H1 (cell line): ENCODE results near the gene VOPP1. TPM values are rescaled to one million over a fixed set of nuclear protein-coding genes. Genes with fewer than 3 reads are reported as not detected.

ENCODE experiments used
- CTCF ChIA-PET: fragments of 300-600 bp; sonication (Branson Sonifier 250); formaldehyde crosslinking; loops from one replicate; lab custom pipeline; 2021; ENCODE audit not compliant: partially characterized antibody; lab: Charles Lee
- POLR2A ChIA-PET: fragments of 300-600 bp; sonication (Branson Sonifier 250); formaldehyde crosslinking; loops from one replicate; lab custom pipeline; 2021; ENCODE audit warnings: inconsistent platforms; ENCODE audit not compliant: partially characterized antibody; lab: Charles Lee
- DNase-seq, 2 experiments: peaks; one replicate each; pipeline versions ENCODE4 v3.0.0 to v3.0.0-alpha.2; 2010 to 2022; ENCODE audit warnings: low spot score in 2 of 2, low read depth in 1 of 2, mixed read lengths in 1 of 2
- FAIRE-seq: peaks from 2 replicates; lab custom pipeline; 2011; peaks lifted over from hg19 to GRCh38; lab: Jason Lieb, UNC
- H2AFZ ChIP-seq: 2 replicates; pipeline ENCODE4 v1.8.1; 2012; ENCODE audit warnings: low read length, inconsistent platforms
- H2AK5ac ChIP-seq: 2 replicates; pipeline ENCODE4 v1.6.1; 2013; ENCODE audit warnings: low read depth, low read length
- H2BK120ac ChIP-seq: replicated peaks from 2 replicates; pipeline ENCODE3; 2013; ENCODE audit warnings: low read depth, low read length, inconsistent platforms
- H2BK12ac ChIP-seq: 2 replicates; pipeline ENCODE4 v1.6.1; 2013; ENCODE audit warnings: low read depth, low read length
- H2BK15ac ChIP-seq: 2 replicates; pipeline ENCODE4 v1.6.1; 2013; ENCODE audit warnings: low read length
- H2BK20ac ChIP-seq: 2 replicates; pipeline ENCODE4 v1.6.1; 2013; ENCODE audit warnings: low read length
- H2BK5ac ChIP-seq: 2 replicates; pipeline ENCODE4 v1.6.1; 2013; ENCODE audit warnings: low read depth, low read length
- H3K14ac ChIP-seq: 2 replicates; pipeline ENCODE4 v1.6.1; 2013; ENCODE audit warnings: inconsistent platforms; ENCODE audit not compliant: insufficient read length
- H3K18ac ChIP-seq: 2 replicates; pipeline ENCODE4 v1.6.1; 2013; ENCODE audit warnings: low read length; ENCODE audit errors: extremely low read depth
- H3K23ac ChIP-seq: 2 replicates; pipeline ENCODE4 v1.6.1; 2013; ENCODE audit warnings: inconsistent platforms; ENCODE audit not compliant: insufficient read length
- H3K23me2 ChIP-seq: 2 replicates; pipeline ENCODE4 v1.6.1; 2013; ENCODE audit warnings: low read depth, low read length
- H3K27ac ChIP-seq: 2 replicates; pipeline ENCODE4 v1.6.1; 2011; ENCODE audit warnings: low read depth, low read length, inconsistent platforms
- H3K27me3 ChIP-seq, 4 experiments: replicated peaks in 1 of 4; 1 replicate in 1 of 4; 2 replicates in 3 of 4; pipeline versions ENCODE4 v1.6.1 to v1.8.1; 2011 to 2013; ENCODE audit warnings: low read length in 3 of 4, mild to moderate bottlenecking in 3 of 4, inconsistent platforms in 2 of 4, mixed read lengths in 2 of 4, moderate library complexity in 1 of 4; ENCODE audit not compliant: control insufficient read depth in 3 of 4, insufficient read depth in 3 of 4; ENCODE audit errors: extremely low read depth in 1 of 4
- H3K36me3 ChIP-seq, 4 experiments: 2 replicates each; pipeline versions ENCODE4 v1.6.1 to v1.8.1; 2011 to 2013; ENCODE audit warnings: mild to moderate bottlenecking in 4 of 4, low read length in 3 of 4, moderate library complexity in 2 of 4, control low read depth in 1 of 4, inconsistent platforms in 1 of 4; ENCODE audit not compliant: insufficient read depth in 4 of 4, control insufficient read depth in 2 of 4
- H3K4ac ChIP-seq: replicated peaks from 2 replicates; pipeline ENCODE3; 2013; ENCODE audit warnings: low read length, low read depth, mixed read lengths, inconsistent platforms; ENCODE audit not compliant: insufficient read length
- H3K4me1 ChIP-seq, 4 experiments: replicated peaks in 1 of 4; 1 replicate in 1 of 4; 2 replicates in 3 of 4; pipeline versions ENCODE4 v1.6.1 to v1.8.1; 2011 to 2013; ENCODE audit warnings: low read length in 3 of 4, inconsistent platforms in 2 of 4, mixed read lengths in 1 of 4; ENCODE audit not compliant: insufficient read depth in 4 of 4, control insufficient read depth in 3 of 4
- H3K4me2 ChIP-seq, 2 experiments: 2 replicates each; pipeline versions ENCODE4 v1.6.1 to v1.8.1; 2011 to 2013; ENCODE audit warnings: low read depth in 2 of 2, low read length in 2 of 2, control low read depth in 1 of 2, inconsistent platforms in 1 of 2, mild to moderate bottlenecking in 1 of 2; ENCODE audit not compliant: insufficient read depth in 1 of 2
- H3K4me3 ChIP-seq, 4 experiments: fragments of 200-600, 300-600 bp in 1 of 4; sonication (generic), shearing (Covaris generic), sonication (Bioruptor Twin) in 1 of 4; 2 replicates each; pipeline versions ENCODE4 v1.5.1 to v1.8.1; 2011 to 2016; ENCODE audit warnings: low read length in 4 of 4, low read depth in 3 of 4, control low read depth in 2 of 4, inconsistent platforms in 2 of 4, mild to moderate bottlenecking in 2 of 4, mixed read lengths in 1 of 4, moderate library complexity in 1 of 4; ENCODE audit not compliant: insufficient read depth in 2 of 4; ENCODE audit errors: extremely low read depth in 1 of 4
- H3K56ac ChIP-seq: replicated peaks from 2 replicates; pipeline ENCODE3; 2013; ENCODE audit warnings: low read depth, mild to moderate bottlenecking, mixed read lengths, low read length, inconsistent platforms; ENCODE audit not compliant: insufficient read length
- H3K79me1 ChIP-seq: 2 replicates; pipeline ENCODE4 v1.6.1; 2013; ENCODE audit warnings: low read depth, low read length, control low read depth
- H3K79me2 ChIP-seq, 2 experiments: 2 replicates each; pipeline versions ENCODE4 v1.6.1 to v1.8.1; 2012 to 2013; ENCODE audit warnings: low read length in 2 of 2, mild to moderate bottlenecking in 2 of 2, inconsistent platforms in 1 of 2; ENCODE audit not compliant: insufficient read depth in 2 of 2, control insufficient read depth in 1 of 2
- H3K9ac ChIP-seq, 4 experiments: replicated peaks in 1 of 4; 1 replicate in 1 of 4; 2 replicates in 3 of 4; pipeline versions ENCODE4 v1.6.1 to v1.8.1; 2011 to 2013; ENCODE audit warnings: low read depth in 3 of 4, low read length in 3 of 4, control low read depth in 2 of 4, mild to moderate bottlenecking in 2 of 4, moderate library complexity in 2 of 4, inconsistent platforms in 1 of 4; ENCODE audit errors: extremely low read depth in 1 of 4
- H3K9me3 ChIP-seq, 2 experiments: 2 replicates each; pipeline versions ENCODE4 v1.6.1 to v1.8.1; 2012 to 2013; ENCODE audit warnings: mild to moderate bottlenecking in 2 of 2, moderate library complexity in 2 of 2, control low read depth in 1 of 2, inconsistent platforms in 1 of 2, low read depth in 1 of 2, low read length in 1 of 2, mixed read lengths in 1 of 2; ENCODE audit not compliant: insufficient read depth in 2 of 2
- H4K20me1 ChIP-seq, 2 experiments: replicated peaks in 1 of 2; 2 replicates each; pipeline versions ENCODE3 to v1.8.1; 2011 to 2013; ENCODE audit warnings: inconsistent platforms in 2 of 2, low read length in 2 of 2, mild to moderate bottlenecking in 1 of 2; ENCODE audit not compliant: insufficient read depth in 2 of 2, control insufficient read depth in 1 of 2
- H4K5ac ChIP-seq: 2 replicates; pipeline ENCODE4 v1.6.1; 2013; ENCODE audit warnings: low read length, low read depth, mixed read lengths, inconsistent platforms; ENCODE audit not compliant: insufficient read length
- H4K8ac ChIP-seq: 2 replicates; pipeline ENCODE4 v1.8.0; 2013; ENCODE audit warnings: mild to moderate bottlenecking, moderate library complexity, low read length, inconsistent platforms; ENCODE audit not compliant: insufficient read depth; ENCODE audit errors: extremely low read depth
- H4K91ac ChIP-seq: replicated peaks from 2 replicates; pipeline ENCODE3; 2013; ENCODE audit warnings: low read length, mixed read lengths, inconsistent platforms; ENCODE audit not compliant: insufficient read length
- SIRT6 ChIP-seq: IDR thresholded peaks from one replicate; pipeline ENCODE4 v1.7.1; 2012; ENCODE audit warnings: low read length, inconsistent platforms
- SUZ12 ChIP-seq: fragments of 200-600 bp; sonication (generic); IDR thresholded peaks from 2 replicates; pipeline ENCODE4 v1.6.1; 2012; ENCODE audit warnings: mild to moderate bottlenecking, inconsistent platforms, low read length, moderate library complexity, mixed read lengths
- ZNF274 ChIP-seq: IDR thresholded peaks from 2 replicates; pipeline ENCODE4 v1.7.0; 2012; ENCODE audit warnings: low read length, borderline replicate concordance; ENCODE audit errors: extremely low read depth
- WGBS, 2 experiments: shearing (Covaris generic) in 1 of 2; methylation state at CpG; one replicate each; pipeline versions ENCODE4 v1.1.6 to v1.1.7; 2013 to 2015; ENCODE audit warnings: low lambda C conversion rate in 2 of 2, mixed read lengths in 2 of 2, inconsistent platforms in 1 of 2, low coverage in 1 of 2, missing lambda C conversion rate in 1 of 2; ENCODE audit not compliant: insufficient replicate concordance in 2 of 2, insufficient coverage in 1 of 2, insufficient read length in 1 of 2; ENCODE audit errors: extremely low coverage in 1 of 2, missing lambda C conversion rate in 1 of 2; 5-methylcytosine and 5-hydroxymethylcytosine counted together
- polyA plus RNA-seq, 7 experiments: library from polyadenylated mRNA; depleted of rRNA in 3 of 7; stranded (reverse) in 5 of 7; unstranded in 2 of 7; fragments of >200 nt in 5 of 7; fragments of 200-250 nt in 2 of 7; gene quantifications; 1 replicate in 5 of 7; 2 replicates in 1 of 7; 4 replicates in 1 of 7; pipeline versions ENCODE4 v1.2.1 to v1.2.3, GENCODE V29; 2011 to 2013; ENCODE audit warnings: missing spikeins in 2 of 7, mixed read lengths in 2 of 7
- total RNA-seq: library from RNA; stranded (reverse); fragmentation: NEBNext Ultra II Directional; extraction: Animal tissue kit (Norgen Biotek cat#: 25700); gene quantifications from 2 replicates; pipeline ENCODE4 v1.2.1, GENCODE V29; 2021

The VOPP1 gene
- total and polyA plus RNA-seq, 2 of the 8 experiments (the other 6 are each of a cell fraction or from before 2014, with no cell fraction given) = 44.7 to 83.0 TPM

GRCh38 chr7:55504093-55504859 lies 68.0 kb downstream of the VOPP1 start:
- Histone ChIP-seq H3K27ac (no peak overlapping the region), H3K4ac (no peak overlapping the region), H3K36me3 (no peaks in the 10 kb centered on the region), H2BK5ac (no peak overlapping the region), H3K4me1 (peaks cover 0 to 6% (median 0%) of the 10 kb centered on the region in 4 experiments; a peak in 1 of 7 replicates), H3K14ac (no peak overlapping the region), H2BK12ac (no peak overlapping the region), H3K23ac (no peak overlapping the region), H3K56ac (no peak overlapping the region), H2AK5ac (no peak overlapping the region), H2AFZ (no peak overlapping the region), H2BK20ac (no peak overlapping the region), H3K79me1 (peaks cover 13% of the 10 kb centered on the region; the same call in 1 of the 2 replicates), H3K4me2 (no peak overlapping the region), H4K91ac (no peak overlapping the region), H4K5ac (no peak overlapping the region), H4K20me1 (peaks cover 6 to 12% of the 10 kb centered on the region in 2 experiments), H3K9ac (no peak overlapping the region), H3K9me3 (no peaks in the 10 kb centered on the region), H2BK15ac (no peak overlapping the region), H3K23me2 (no peaks in the 10 kb centered on the region), H3K79me2 (peaks cover 0 to 26% of the 10 kb centered on the region in 2 experiments; a peak in 2 of 4 replicates), H3K18ac (no peak overlapping the region), H3K27me3 (no peaks in the 10 kb centered on the region), H3K4me3 (no peak overlapping the region), H2BK120ac (no peak overlapping the region), H4K8ac (no peak overlapping the region)
- DNase-seq (no peak), FAIRE-seq (no peak)
- 89% methylated on average over 6 of the region's 6 CpGs; no CpG with 5 or more reads in 1 of the 2 experiments for WGBS, 2 experiments
- ChIA-PET POLR2A (interaction anchor here (1.5 kb wide), 1 partner anchor 41 kb away, joined by 3 read pairs; no protein-coding TSS in a partner anchor), CTCF (interaction anchor here (0.9 to 1.2 kb wide), 2 partner anchors 9 to 225 kb away, joined by 3 read pairs; no protein-coding TSS in a partner anchor)
- no peak for TF ChIP-seq SIRT6
- no peak for TF ChIP-seq ZNF274
- TF ChIP-seq SUZ12 = no peak
